Measurements from ENCODE around the gene NCAPG2. TPM values are rescaled to one million over a fixed set of nuclear protein-coding genes. Genes with fewer than 3 reads are reported as not detected.

NCAPG2 gene
- polyA plus RNA-seq, 1 donor from 2014 or later, result 8.3 TPM

DNA sequence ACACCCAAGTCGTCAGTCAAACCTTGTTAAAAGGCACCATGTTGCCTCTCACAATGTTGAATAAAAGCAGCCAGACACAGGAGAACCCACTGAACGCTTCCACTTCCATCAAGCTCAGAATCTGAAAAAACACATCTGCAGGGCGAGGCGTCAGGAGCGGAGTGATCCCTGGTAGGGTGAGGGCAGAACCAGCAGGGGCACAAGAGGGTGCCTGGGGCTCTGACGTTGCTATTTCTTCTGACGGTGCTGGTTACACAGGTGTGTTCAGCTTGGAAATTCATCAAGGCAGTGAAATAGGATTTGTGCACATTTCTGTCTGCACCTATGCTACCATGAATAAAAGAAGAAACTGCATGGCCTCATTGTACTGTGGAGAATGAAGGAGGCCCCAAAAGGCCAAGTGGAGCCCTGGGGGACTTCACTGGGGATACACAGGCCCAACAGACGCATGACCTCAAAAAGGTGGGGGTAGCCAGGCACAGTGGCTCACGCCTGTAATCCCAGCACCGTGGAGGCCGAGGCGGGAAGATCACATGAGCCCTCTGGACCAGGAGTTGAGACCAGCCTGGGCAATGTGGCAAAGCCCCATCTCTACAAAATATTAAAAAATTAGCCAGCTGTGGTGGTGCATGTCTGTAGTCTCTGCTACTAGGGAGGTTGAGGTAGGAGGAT is 19.2 kb upstream of the NCAPG2 start:
- Histone ChIP-seq H4K20me1 (ENCODE audit: insufficient read depth) (no peaks in the 10 kb centered on the region), H3K4me2 (ENCODE audit: low read length) (no peak overlapping the region), H3K9me2 (ENCODE audit: insufficient read depth, low read length) (no peaks in the 10 kb centered on the region), H3F3A (ENCODE audit: insufficient read depth, low read length, poor library complexity, severe bottlenecking) (no peaks in the 10 kb centered on the region), H3K9ac (ENCODE audit: low read length) (no peak overlapping the region), H3K4me3 (ENCODE audit: low read length) (no peak overlapping the region), H3K27ac (ENCODE audit: low read length) (no peak overlapping the region), H3K36me3 (ENCODE audit: insufficient read depth, low read length) (no peaks in the 10 kb centered on the region), H3K27me3 (ENCODE audit: insufficient read depth, low read depth, low read length) (no peaks in the 10 kb centered on the region), H3K9me3 (ENCODE audit: low read length) (no peaks in the 10 kb centered on the region), H2AFZ (ENCODE audit: low read depth, low read length) (no peak overlapping the region), H3K79me2 (replicated peaks; ENCODE audit: insufficient read depth, low read length) (no peaks in the 10 kb centered on the region)
- TF ChIP-seq POLR2AphosphoS5 (IDR thresholded peaks at IDR 0.05) (no peak), EZH2 (IDR thresholded peaks at IDR 0.05; ENCODE audit: borderline replicate concordance, insufficient read depth, low read length, poor library complexity, severe bottlenecking) (no peak), TAF1 (IDR thresholded peaks at IDR 0.05; ENCODE audit: low read depth) (no peak), EP300 (conservative IDR thresholded peaks at IDR 0.05; ENCODE audit: poor library complexity, severe bottlenecking) (no peak), MXI1 (conservative IDR thresholded peaks at IDR 0.05; ENCODE audit: poor library complexity, severe bottlenecking) (no peak), SMC3 (conservative IDR thresholded peaks at IDR 0.05; ENCODE audit: poor library complexity) (no peak), RAD21 (conservative IDR thresholded peaks at IDR 0.05) (no peak)
- TF ChIP-seq, protein P1, sequence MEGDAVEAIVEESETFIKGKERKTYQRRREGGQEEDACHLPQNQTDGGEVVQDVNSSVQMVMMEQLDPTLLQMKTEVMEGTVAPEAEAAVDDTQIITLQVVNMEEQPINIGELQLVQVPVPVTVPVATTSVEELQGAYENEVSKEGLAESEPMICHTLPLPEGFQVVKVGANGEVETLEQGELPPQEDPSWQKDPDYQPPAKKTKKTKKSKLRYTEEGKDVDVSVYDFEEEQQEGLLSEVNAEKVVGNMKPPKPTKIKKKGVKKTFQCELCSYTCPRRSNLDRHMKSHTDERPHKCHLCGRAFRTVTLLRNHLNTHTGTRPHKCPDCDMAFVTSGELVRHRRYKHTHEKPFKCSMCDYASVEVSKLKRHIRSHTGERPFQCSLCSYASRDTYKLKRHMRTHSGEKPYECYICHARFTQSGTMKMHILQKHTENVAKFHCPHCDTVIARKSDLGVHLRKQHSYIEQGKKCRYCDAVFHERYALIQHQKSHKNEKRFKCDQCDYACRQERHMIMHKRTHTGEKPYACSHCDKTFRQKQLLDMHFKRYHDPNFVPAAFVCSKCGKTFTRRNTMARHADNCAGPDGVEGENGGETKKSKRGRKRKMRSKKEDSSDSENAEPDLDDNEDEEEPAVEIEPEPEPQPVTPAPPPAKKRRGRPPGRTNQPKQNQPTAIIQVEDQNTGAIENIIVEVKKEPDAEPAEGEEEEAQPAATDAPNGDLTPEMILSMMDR (IDR thresholded peaks at IDR 0.05; ENCODE audit: poor library complexity, severe bottlenecking), result no peak
- TF ChIP-seq, protein P2, sequence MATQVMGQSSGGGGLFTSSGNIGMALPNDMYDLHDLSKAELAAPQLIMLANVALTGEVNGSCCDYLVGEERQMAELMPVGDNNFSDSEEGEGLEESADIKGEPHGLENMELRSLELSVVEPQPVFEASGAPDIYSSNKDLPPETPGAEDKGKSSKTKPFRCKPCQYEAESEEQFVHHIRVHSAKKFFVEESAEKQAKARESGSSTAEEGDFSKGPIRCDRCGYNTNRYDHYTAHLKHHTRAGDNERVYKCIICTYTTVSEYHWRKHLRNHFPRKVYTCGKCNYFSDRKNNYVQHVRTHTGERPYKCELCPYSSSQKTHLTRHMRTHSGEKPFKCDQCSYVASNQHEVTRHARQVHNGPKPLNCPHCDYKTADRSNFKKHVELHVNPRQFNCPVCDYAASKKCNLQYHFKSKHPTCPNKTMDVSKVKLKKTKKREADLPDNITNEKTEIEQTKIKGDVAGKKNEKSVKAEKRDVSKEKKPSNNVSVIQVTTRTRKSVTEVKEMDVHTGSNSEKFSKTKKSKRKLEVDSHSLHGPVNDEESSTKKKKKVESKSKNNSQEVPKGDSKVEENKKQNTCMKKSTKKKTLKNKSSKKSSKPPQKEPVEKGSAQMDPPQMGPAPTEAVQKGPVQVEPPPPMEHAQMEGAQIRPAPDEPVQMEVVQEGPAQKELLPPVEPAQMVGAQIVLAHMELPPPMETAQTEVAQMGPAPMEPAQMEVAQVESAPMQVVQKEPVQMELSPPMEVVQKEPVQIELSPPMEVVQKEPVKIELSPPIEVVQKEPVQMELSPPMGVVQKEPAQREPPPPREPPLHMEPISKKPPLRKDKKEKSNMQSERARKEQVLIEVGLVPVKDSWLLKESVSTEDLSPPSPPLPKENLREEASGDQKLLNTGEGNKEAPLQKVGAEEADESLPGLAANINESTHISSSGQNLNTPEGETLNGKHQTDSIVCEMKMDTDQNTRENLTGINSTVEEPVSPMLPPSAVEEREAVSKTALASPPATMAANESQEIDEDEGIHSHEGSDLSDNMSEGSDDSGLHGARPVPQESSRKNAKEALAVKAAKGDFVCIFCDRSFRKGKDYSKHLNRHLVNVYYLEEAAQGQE (IDR thresholded peaks at IDR 0.05; ENCODE audit: borderline replicate concordance), result no peak

DNA sequence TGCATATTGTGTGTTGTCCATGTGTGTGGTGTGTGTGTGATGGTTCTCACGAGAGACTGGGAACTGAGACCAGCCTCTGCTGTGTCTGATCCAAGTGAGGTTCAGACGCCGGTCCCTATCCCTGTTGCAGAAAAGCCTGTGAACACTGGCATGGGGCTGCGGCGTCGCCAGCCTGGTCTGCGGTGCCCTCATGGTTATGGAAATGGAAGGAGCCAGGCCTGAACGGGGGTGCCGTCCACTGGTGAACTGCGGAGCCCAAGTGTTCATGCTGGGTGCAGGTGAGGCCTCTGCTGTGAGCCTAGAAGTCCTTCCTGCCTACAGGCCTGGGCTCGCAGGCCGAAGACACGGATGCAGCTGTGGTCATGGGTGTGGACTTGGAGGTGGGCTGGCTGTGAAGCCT is 18.7 kb upstream of the NCAPG2 start:
- no peak for TF ChIP-seq EZH2 (IDR thresholded peaks at IDR 0.05; ENCODE audit: borderline replicate concordance, insufficient read depth, low read length, poor library complexity, severe bottlenecking)
- TF ChIP-seq TAF1 (IDR thresholded peaks at IDR 0.05; ENCODE audit: low read depth), result no peak

More for the DNA sequence above, 18.7 kb upstream of the NCAPG2 start:
- Histone ChIP-seq H3K4me3 (ENCODE audit: low read length) (no peak overlapping the region), H3K9me3 (ENCODE audit: low read length) (no peaks in the 10 kb centered on the region), H4K20me1 (ENCODE audit: insufficient read depth) (no peaks in the 10 kb centered on the region), H3K79me2 (replicated peaks; ENCODE audit: insufficient read depth, low read length) (no peaks in the 10 kb centered on the region), H3K9ac (ENCODE audit: low read length) (no peak overlapping the region), H3F3A (ENCODE audit: insufficient read depth, low read length, poor library complexity, severe bottlenecking) (no peaks in the 10 kb centered on the region), H3K27me3 (ENCODE audit: insufficient read depth, low read depth, low read length) (no peaks in the 10 kb centered on the region), H3K27ac (ENCODE audit: low read length) (no peak overlapping the region), H3K36me3 (ENCODE audit: insufficient read depth, low read length) (no peaks in the 10 kb centered on the region), H3K9me2 (ENCODE audit: insufficient read depth, low read length) (no peaks in the 10 kb centered on the region), H2AFZ (ENCODE audit: low read depth, low read length) (no peak overlapping the region), H3K4me2 (ENCODE audit: low read length) (no peak overlapping the region)
